IMR-90 (cell line): ENCODE data around the gene STARD3. TPM values are rescaled to one million over a fixed set of nuclear protein-coding genes. Genes with fewer than 3 reads are reported as not detected.
"Not testable (repeated sequence)": the region's sequence is repeated elsewhere in the genome, so short reads cannot be mapped to it uniquely, and the experiment has no call there.

Experiments used
- ATAC-seq: fragments of 200-7000 bp; cut with Tn5 transposase; 2 replicates; pipeline ENCODE4 v1.9.1; 2020; ENCODE audit warnings: low read depth, mild to moderate bottlenecking, moderate library complexity
- BruUV-seq: library from RNA; stranded (reverse); fragments of 400-500 nt; replicated peaks from 2 replicates; lab custom pipeline; 2021; lab: Mats Ljungman, UMichigan
- CTCF ChIA-PET: fragments of 300-600 bp; formaldehyde crosslinking; extraction: SDS; loops from one replicate; lab custom pipeline; 2021; ENCODE audit warnings: antibody characterized with exemption; lab: Yijun Ruan, JAX
- POLR2A ChIA-PET: fragments of 300-600 bp; sonication (Branson Sonifier 250); formaldehyde crosslinking; loops from one replicate; lab custom pipeline; 2022; ENCODE audit warnings: antibody characterized with exemption; ENCODE audit not compliant: unreplicated experiment; lab: Charles Lee
- DNase-seq: peaks from one replicate; pipeline ENCODE4 v3.0.0; 2013
- H2AFZ ChIP-seq: replicated peaks from 2 replicates; pipeline ENCODE3; 2013; ENCODE audit warnings: low read length, mild to moderate bottlenecking; ENCODE audit not compliant: poor library complexity
- H2AK5ac ChIP-seq: 2 replicates; pipeline ENCODE4 v1.6.1; 2013; ENCODE audit warnings: low read depth, low read length, inconsistent platforms
- H2AK9ac ChIP-seq: replicated peaks from 2 replicates; pipeline ENCODE3; 2013; ENCODE audit warnings: mild to moderate bottlenecking, low read depth, low read length, moderate library complexity; ENCODE audit not compliant: poor library complexity
- H2BK120ac ChIP-seq: 2 replicates; pipeline ENCODE4 v1.6.1; 2013; ENCODE audit warnings: low read depth, low read length, inconsistent platforms
- H2BK15ac ChIP-seq: 3 replicates; pipeline ENCODE4 v1.6.1; 2013; ENCODE audit warnings: low read depth, low read length, inconsistent platforms
- H2BK20ac ChIP-seq: 2 replicates; pipeline ENCODE4 v1.6.1; 2013; ENCODE audit warnings: low read depth, mild to moderate bottlenecking, inconsistent platforms, low read length, moderate library complexity
- H2BK5ac ChIP-seq: 2 replicates; pipeline ENCODE4 v1.6.1; 2013; ENCODE audit warnings: mild to moderate bottlenecking, low read depth, low read length, inconsistent platforms; ENCODE audit not compliant: poor library complexity, severe bottlenecking
- H3K14ac ChIP-seq: replicated peaks from 2 replicates; pipeline ENCODE4 v1.6.1; 2013; ENCODE audit warnings: low read depth, low read length, inconsistent platforms
- H3K18ac ChIP-seq: 2 replicates; pipeline ENCODE4 v1.6.1; 2013; ENCODE audit warnings: low read depth, low read length, control low read depth
- H3K23ac ChIP-seq: 2 replicates; pipeline ENCODE4 v1.6.1; 2013; ENCODE audit warnings: low read depth, low read length, inconsistent platforms
- H3K27ac ChIP-seq: 2 replicates; pipeline ENCODE4 v1.5.1; 2013; ENCODE audit warnings: mild to moderate bottlenecking, control low read depth, low read length; ENCODE audit not compliant: insufficient read depth
- H3K27me3 ChIP-seq: 2 replicates; pipeline ENCODE4 v1.6.1; 2013; ENCODE audit warnings: low read length; ENCODE audit not compliant: control insufficient read depth, insufficient read depth
- H3K36me3 ChIP-seq: 2 replicates; pipeline ENCODE4 v1.6.1; 2013; ENCODE audit warnings: low read length, mixed read lengths; ENCODE audit not compliant: control insufficient read depth, insufficient read depth
- H3K4ac ChIP-seq: 2 replicates; pipeline ENCODE4 v1.6.1; 2013; ENCODE audit warnings: low read depth, low read length, inconsistent platforms
- H3K4me1 ChIP-seq: 2 replicates; pipeline ENCODE4 v1.6.1; 2013; ENCODE audit warnings: low read length, mixed read lengths; ENCODE audit not compliant: control insufficient read depth, insufficient read depth
- H3K4me2 ChIP-seq: 2 replicates; pipeline ENCODE4 v1.6.1; 2013; ENCODE audit warnings: low read depth, mild to moderate bottlenecking, control low read depth, low read length, moderate library complexity
- H3K4me3 ChIP-seq: 2 replicates; pipeline ENCODE4 v1.5.1; 2013; ENCODE audit warnings: low read depth, mild to moderate bottlenecking, control low read depth, low read length, moderate library complexity; ENCODE audit not compliant: insufficient read depth
- H3K56ac ChIP-seq: 2 replicates; pipeline ENCODE4 v1.6.1; 2013; ENCODE audit warnings: low read length, inconsistent platforms; ENCODE audit not compliant: insufficient read depth; ENCODE audit errors: extremely low read depth
- H3K79me1 ChIP-seq, 2 experiments: 2 replicates each; pipeline ENCODE4 v1.6.1; 2013; ENCODE audit warnings: low read length in 2 of 2, inconsistent platforms in 1 of 2, low read depth in 1 of 2
- H3K9ac ChIP-seq: 2 replicates; pipeline ENCODE4 v1.6.1; 2013; ENCODE audit warnings: low read depth, low read length, control low read depth
- H3K9me1 ChIP-seq: 2 replicates; pipeline ENCODE4 v1.6.1; 2013; ENCODE audit warnings: low read length, inconsistent platforms; ENCODE audit not compliant: insufficient read depth
- H3K9me3 ChIP-seq: 2 replicates; pipeline ENCODE4 v1.6.1; 2013; ENCODE audit warnings: low read length; ENCODE audit not compliant: control insufficient read depth, insufficient read depth
- H4K20me1 ChIP-seq: 2 replicates; pipeline ENCODE4 v1.6.1; 2013; ENCODE audit warnings: low read length, inconsistent platforms; ENCODE audit not compliant: insufficient read depth
- H4K5ac ChIP-seq: 2 replicates; pipeline ENCODE4 v1.6.1; 2013; ENCODE audit warnings: mild to moderate bottlenecking, low read depth, low read length, control low read depth
- H4K8ac ChIP-seq, 2 experiments: 2 replicates each; pipeline ENCODE4 v1.6.1; 2013; ENCODE audit warnings: low read depth in 2 of 2, low read length in 2 of 2, control low read depth in 1 of 2, inconsistent platforms in 1 of 2
- H4K91ac ChIP-seq: 2 replicates; pipeline ENCODE4 v1.6.1; 2013; ENCODE audit warnings: low read depth, low read length, inconsistent platforms; ENCODE audit not compliant: insufficient read depth
- WGBS, 2 experiments: methylation state at CpG; one replicate each; pipeline versions ENCODE4 v1.1.5 to v1.1.7; 2013; ENCODE audit warnings: missing lambda C conversion rate in 2 of 2; ENCODE audit not compliant: insufficient read length in 1 of 2; ENCODE audit errors: extremely low coverage in 2 of 2; 5-methylcytosine and 5-hydroxymethylcytosine counted together
- dilution Hi-C: fragments of 300-500 bp; cut with HindIII; formaldehyde crosslinking; loops from one replicate; pipeline ENCODE4 v1.14.3; 2018; ENCODE audit warnings: low sequenced_read_pairs; ENCODE audit not compliant: unreplicated experiment
- in situ Hi-C: fragments of 300-500 bp; cut with MboI; formaldehyde crosslinking; loops from 3 replicates; pipeline ENCODE4 v1.14.3; 2019; ENCODE audit warnings: low sequenced_read_pairs, inconsistent platforms, mixed read lengths
- intact Hi-C: fragments of 100-400 bp; cut with micrococcal nuclease; formaldehyde crosslinking; loops from 2 replicates; pipeline ENCODE4 v1.10.0; 2022
- polyA plus RNA-seq, 3 experiments: library from polyadenylated mRNA; depleted of rRNA; stranded (reverse); fragments of >200 nt; gene quantifications; 2 replicates each; pipeline ENCODE4 v1.2.3, GENCODE V29; 2012; ENCODE audit warnings: low replicate concordance in 1 of 3
- total RNA-seq: library from RNA; depleted of rRNA; stranded (reverse); fragments of >200 nt; gene quantifications from 2 replicates; pipeline ENCODE4 v1.2.3, GENCODE V29; 2012

The STARD3 gene
- total and polyA plus RNA-seq, 2 of the 4 experiments (the other 2 are of a cell fraction): 8.1 to 50.4 TPM

- H3K14ac ChIP-seq, H3K18ac ChIP-seq, H3K79me1 ChIP-seq, H4K20me1 ChIP-seq, CTCF ChIA-PET, H3K9me3 ChIP-seq, H2BK5ac ChIP-seq, H4K91ac ChIP-seq, H2AK9ac ChIP-seq, H3K27ac ChIP-seq, H2BK20ac ChIP-seq, H3K4me1 ChIP-seq, H3K23ac ChIP-seq, H3K36me3 ChIP-seq, H3K4me3 ChIP-seq, intact Hi-C loops, H2BK120ac ChIP-seq, H3K9ac ChIP-seq, H2AFZ ChIP-seq, DNase-seq, H3K9me1 ChIP-seq, BruUV-seq, dilution Hi-C loops, H4K8ac ChIP-seq, ATAC-seq, H2BK15ac ChIP-seq, H4K5ac ChIP-seq, H2AK5ac ChIP-seq, H3K4me2 ChIP-seq, H3K4ac ChIP-seq, in situ Hi-C loops, POLR2A ChIA-PET, H3K56ac ChIP-seq: not testable (repeated sequence)
- no CpG with 5 or more reads among the region's 2 CpGs for WGBS, 2 experiments
- peaks cover 23% of the 10 kb centered on the region for H3K27me3 ChIP-seq
Measured at GRCh38 chr17:39590180-39590579, 46.8 kb upstream of the STARD3 start.
